Measurements from ENCODE around the gene SLC47A2. TPM values are rescaled to one million over a fixed set of nuclear protein-coding genes. Genes with fewer than 3 reads are reported as not detected.
"Not testable (repeated sequence)": the region's sequence is repeated elsewhere in the genome, so short reads cannot be mapped to it uniquely, and the experiment has no call there.

Gene SLC47A2, protein sequence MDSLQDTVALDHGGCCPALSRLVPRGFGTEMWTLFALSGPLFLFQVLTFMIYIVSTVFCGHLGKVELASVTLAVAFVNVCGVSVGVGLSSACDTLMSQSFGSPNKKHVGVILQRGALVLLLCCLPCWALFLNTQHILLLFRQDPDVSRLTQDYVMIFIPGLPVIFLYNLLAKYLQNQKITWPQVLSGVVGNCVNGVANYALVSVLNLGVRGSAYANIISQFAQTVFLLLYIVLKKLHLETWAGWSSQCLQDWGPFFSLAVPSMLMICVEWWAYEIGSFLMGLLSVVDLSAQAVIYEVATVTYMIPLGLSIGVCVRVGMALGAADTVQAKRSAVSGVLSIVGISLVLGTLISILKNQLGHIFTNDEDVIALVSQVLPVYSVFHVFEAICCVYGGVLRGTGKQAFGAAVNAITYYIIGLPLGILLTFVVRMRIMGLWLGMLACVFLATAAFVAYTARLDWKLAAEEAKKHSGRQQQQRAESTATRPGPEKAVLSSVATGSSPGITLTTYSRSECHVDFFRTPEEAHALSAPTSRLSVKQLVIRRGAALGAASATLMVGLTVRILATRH
- not detected for total RNA-seq

DNA sequence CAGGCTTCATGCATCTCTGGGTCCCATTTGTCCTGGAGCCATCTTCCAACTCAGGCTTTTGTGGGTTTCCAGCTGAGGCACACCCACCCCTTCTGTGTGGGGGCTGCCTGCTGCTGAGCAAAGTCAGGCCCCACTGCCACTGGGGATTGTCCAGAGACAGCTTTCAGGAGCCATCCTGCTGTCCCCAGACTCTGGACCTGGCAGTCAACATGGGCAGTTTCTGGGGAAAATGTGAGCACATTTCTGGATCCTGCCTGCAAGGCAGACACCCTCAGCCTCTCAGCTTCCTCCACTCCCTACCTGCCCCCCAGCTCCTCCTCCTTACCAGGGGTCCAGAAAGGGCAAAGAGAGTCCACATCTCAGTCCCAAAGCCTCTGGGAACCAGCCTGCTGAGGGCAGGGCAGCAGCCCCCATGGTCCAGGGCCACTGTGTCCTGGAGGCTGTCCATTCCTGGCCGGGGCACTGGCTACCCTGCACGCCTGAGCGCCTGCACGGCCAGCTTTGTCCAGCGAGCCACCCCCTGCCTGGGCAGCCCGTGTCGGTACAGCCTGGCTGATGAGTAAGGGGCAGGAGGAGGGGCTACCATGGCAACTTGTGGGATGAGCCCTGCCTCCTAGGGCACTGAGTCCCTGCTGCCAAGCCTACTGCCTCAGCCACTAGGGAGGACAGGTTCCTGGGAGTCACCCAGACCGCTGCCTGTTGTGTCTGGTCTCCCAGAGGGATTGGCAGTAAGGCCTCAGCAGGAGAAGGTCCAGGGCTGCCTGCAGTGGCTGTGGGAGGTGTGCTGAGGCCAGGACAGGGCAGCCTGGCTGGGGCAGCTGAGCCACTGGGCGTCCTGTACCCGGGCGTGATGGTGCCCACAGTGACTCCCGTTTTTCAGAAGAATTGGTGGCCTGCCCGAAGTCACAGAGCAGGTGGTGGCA is at the start of gene SLC47A2:
Gene SLC47A2, minus strand, starts transcription at position 477 of the 923 bp plus-strand sequence. Its CDS starts 29 bp downstream, at position 448.
- DNase-seq (ENCODE audit: low spot score) (no peak), ATAC-seq (ENCODE audit: insufficient number of reproducible peaks, low FRiP score, low read depth) (no peak)
- Histone ChIP-seq H3K36me3 (no peaks in the 10 kb centered on the region), H3K4me3 (no peak within 1 kb of the TSS), H3K27ac (no peak within 1 kb of the TSS), H3K4me1 (ENCODE audit: control insufficient read depth in 1 of 2, low read depth in 2 of 2) (no peaks in the 10 kb centered on the region), H3K9me3 (no peaks in the 10 kb centered on the region), H3K27me3 (replicated peaks; ENCODE audit: insufficient read depth) (no peaks in the 10 kb centered on the region)
- TF ChIP-seq, protein P1, sequence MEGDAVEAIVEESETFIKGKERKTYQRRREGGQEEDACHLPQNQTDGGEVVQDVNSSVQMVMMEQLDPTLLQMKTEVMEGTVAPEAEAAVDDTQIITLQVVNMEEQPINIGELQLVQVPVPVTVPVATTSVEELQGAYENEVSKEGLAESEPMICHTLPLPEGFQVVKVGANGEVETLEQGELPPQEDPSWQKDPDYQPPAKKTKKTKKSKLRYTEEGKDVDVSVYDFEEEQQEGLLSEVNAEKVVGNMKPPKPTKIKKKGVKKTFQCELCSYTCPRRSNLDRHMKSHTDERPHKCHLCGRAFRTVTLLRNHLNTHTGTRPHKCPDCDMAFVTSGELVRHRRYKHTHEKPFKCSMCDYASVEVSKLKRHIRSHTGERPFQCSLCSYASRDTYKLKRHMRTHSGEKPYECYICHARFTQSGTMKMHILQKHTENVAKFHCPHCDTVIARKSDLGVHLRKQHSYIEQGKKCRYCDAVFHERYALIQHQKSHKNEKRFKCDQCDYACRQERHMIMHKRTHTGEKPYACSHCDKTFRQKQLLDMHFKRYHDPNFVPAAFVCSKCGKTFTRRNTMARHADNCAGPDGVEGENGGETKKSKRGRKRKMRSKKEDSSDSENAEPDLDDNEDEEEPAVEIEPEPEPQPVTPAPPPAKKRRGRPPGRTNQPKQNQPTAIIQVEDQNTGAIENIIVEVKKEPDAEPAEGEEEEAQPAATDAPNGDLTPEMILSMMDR (IDR thresholded peaks at IDR 0.05): no peak

DNA sequence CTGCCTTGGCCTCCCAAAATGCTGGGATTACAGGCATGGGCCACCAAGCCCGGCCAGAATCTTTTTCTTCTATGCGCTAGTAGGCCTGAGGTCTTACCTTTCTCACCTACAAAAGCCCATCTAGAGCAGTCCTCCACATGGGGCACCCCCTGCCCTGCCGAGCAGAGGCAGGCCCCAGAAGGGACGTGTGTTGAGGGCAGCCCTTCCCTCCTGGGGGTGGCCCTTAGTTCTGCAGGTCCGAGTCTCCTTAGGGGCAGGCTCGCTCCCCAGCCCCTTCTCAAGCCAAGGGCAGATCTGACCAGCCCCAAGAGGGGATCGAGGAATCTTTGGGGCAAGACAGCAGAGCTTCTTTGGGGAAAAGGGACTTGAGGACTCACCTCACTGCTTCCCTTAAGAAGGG is 49.6 kb upstream of the SLC47A2 start:
- peaks cover 3% of the 10 kb centered on the region for H3K36me3 ChIP-seq
- DNase-seq (ENCODE audit: low spot score) (no peak), ATAC-seq (ENCODE audit: insufficient number of reproducible peaks, low FRiP score, low read depth) (no peak)
- no peak overlapping the region for H3K4me3 ChIP-seq
- no peaks in the 10 kb centered on the region for H3K27me3 ChIP-seq (replicated peaks; ENCODE audit: insufficient read depth)
- H3K27ac ChIP-seq: no peak overlapping the region
- TF ChIP-seq, protein P1 (IDR thresholded peaks at IDR 0.05): no peak
- no peaks in the 10 kb centered on the region for H3K9me3 ChIP-seq
- H3K4me1 ChIP-seq (ENCODE audit: control insufficient read depth in 1 of 2, low read depth in 2 of 2): peaks cover 0 to 13% of the 10 kb centered on the region in 2 donors

DNA sequence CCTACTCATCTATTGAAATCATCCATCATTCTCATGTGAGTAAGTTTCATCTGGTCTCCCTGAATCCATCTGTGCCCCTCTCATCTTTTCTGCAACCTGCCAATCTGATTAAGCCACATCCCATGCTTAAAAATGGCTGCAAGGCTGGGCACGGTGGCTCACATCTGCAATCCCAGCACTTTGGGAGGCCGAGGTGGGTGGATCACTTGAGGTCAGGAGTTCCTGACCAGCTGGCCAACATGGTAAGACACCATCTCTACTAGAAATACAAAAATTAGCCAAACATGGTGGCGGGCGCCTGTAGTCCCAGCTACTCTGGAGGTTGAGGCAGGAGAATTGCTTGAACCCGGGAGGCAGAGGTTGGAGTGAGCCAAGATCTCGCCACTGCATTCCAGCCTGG is 47.6 kb upstream of the SLC47A2 start:
- H3K36me3 ChIP-seq; ATAC-seq (ENCODE audit: insufficient number of reproducible peaks, low FRiP score, low read depth); H3K4me1 ChIP-seq (ENCODE audit: control insufficient read depth in 1 of 2, low read depth in 2 of 2); DNase-seq (ENCODE audit: low spot score); H3K4me3 ChIP-seq; H3K27ac ChIP-seq; H3K27me3 ChIP-seq (replicated peaks; ENCODE audit: insufficient read depth); H3K9me3 ChIP-seq: not testable (repeated sequence)

DNA sequence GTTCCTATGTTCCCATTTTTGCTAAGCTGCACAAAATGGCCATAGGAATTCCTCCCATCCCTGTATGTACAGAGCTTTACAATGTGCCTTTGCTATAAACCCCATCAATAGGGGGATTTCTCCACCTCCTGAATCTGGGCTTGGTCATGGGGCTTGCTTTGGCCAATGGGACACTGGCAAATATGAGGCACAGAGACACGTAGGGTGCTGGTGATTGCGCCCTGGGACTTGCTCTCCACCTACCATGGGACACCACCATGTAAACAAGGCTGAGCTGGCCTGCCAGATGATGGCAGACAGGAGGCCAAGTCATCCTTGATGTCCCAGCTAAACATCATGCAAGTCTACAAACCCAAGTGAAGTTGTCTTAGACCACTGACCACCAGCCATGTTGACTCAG is 47.0 kb upstream of the SLC47A2 start:
- H3K27ac ChIP-seq: no peak overlapping the region
- DNase-seq (ENCODE audit: low spot score) (no peak), ATAC-seq (ENCODE audit: insufficient number of reproducible peaks, low FRiP score, low read depth) (no peak)
- TF ChIP-seq, protein P1 (IDR thresholded peaks at IDR 0.05): no peak
- no peaks in the 10 kb centered on the region for H3K9me3 ChIP-seq
- H3K27me3 ChIP-seq (replicated peaks; ENCODE audit: insufficient read depth): no peaks in the 10 kb centered on the region
- H3K36me3 ChIP-seq: no peaks in the 10 kb centered on the region
- H3K4me3 ChIP-seq: no peak overlapping the region
- peaks cover 0 to 9% of the 10 kb centered on the region in 2 donors for H3K4me1 ChIP-seq (ENCODE audit: control insufficient read depth in 1 of 2, low read depth in 2 of 2)

DNA sequence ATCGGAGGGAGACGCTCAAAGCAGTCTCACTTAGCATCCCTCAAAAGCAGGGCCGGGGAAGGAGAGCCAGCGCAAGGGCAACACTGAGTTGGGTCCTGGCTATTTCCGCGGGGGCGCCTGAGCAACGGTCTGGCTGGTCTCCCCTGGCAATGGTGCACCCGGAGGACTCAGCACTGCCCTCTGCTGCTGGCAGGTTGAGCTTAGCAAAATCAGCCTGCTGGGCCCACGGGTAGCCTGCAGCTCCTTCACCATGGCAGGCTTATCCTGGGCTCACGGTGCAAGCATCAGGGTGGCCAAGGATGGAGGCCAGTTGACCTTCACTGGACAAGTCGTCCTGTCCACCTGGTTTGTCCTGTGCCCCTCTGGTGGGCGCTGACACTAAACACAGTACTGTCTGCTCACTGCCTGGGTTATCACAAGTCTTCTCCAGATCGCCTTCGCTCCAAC is 46.2 kb upstream of the SLC47A2 start:
- ATAC-seq (ENCODE audit: insufficient number of reproducible peaks, low FRiP score, low read depth) (peak; percentile 28), DNase-seq (ENCODE audit: low spot score) (peak; percentile 36)
- no peaks in the 10 kb centered on the region for H3K36me3 ChIP-seq
- no peak overlapping the region for H3K27ac ChIP-seq
- peak overlapping the region; percentile 52 for H3K4me3 ChIP-seq
- H3K9me3 ChIP-seq: no peaks in the 10 kb centered on the region
- TF ChIP-seq, protein P1 (IDR thresholded peaks at IDR 0.05): peak; percentile 74
- no peaks in the 10 kb centered on the region for H3K27me3 ChIP-seq (replicated peaks; ENCODE audit: insufficient read depth)
- H3K4me1 ChIP-seq (ENCODE audit: control insufficient read depth in 1 of 2, low read depth in 2 of 2): peaks cover 0 to 9% of the 10 kb centered on the region in 2 donors

Data from thoracic aorta (tissue), 2 donors.